Peyer's patch (tissue), 4 donors: Measurements from ENCODE around the gene EWSR1. TPM values are rescaled to one million over a fixed set of nuclear protein-coding genes. Genes with fewer than 3 reads are reported as not detected.

Source experiments
- DNase-seq, 3 donors: peaks; one replicate each; pipeline ENCODE4 v3.0.0-alpha.2; 2017 to 2019
- H3K27ac ChIP-seq, 4 donors: fragments of 200-600 bp; sonication (generic); one replicate each; pipeline ENCODE4 v1.5.1; 2016 to 2019
- H3K27me3 ChIP-seq, 2 donors: fragments of 200-600 bp; sonication (generic); one replicate each; pipeline ENCODE4 v1.5.1; 2019
- H3K36me3 ChIP-seq, 3 donors: fragments of 200-600 bp; sonication (generic); one replicate each; pipeline ENCODE4 v1.5.1; 2016 to 2019
- H3K4me1 ChIP-seq, 4 donors: fragments of 200-600 bp; sonication (generic); one replicate each; pipeline ENCODE4 v1.5.1; 2016 to 2019
- H3K4me3 ChIP-seq, 4 donors: fragments of 200-600 bp; sonication (generic); 1 replicate in 3 of 4; 2 replicates in 1 of 4; pipeline ENCODE4 v1.5.1; 2016 to 2019; ENCODE audit warnings: mild to moderate bottlenecking in 1 of 4
- H3K9me3 ChIP-seq, 4 donors: fragments of 200-600 bp; sonication (generic); one replicate each; pipeline ENCODE4 v1.5.1; 2016 to 2019; ENCODE audit warnings: mild to moderate bottlenecking in 1 of 4
- POLR2A ChIP-seq, 2 donors: fragments of 450-650 bp; IDR thresholded peaks; one replicate each; pipeline ENCODE4 v1.5.1; 2017; ENCODE audit warnings: antibody characterized with exemption in 2 of 2, mild to moderate bottlenecking in 2 of 2, moderate library complexity in 2 of 2
- total RNA-seq, 4 donors: library from RNA; depleted of rRNA; stranded (reverse); fragments of >200 nt; gene quantifications; one replicate each; pipeline ENCODE4 v1.1.0, GENCODE V29; 2016
- TF ChIP-seq, protein P1 (sequence below), 6 experiments: fragments of 450-650 bp in 4 of 6; fragments of 200-600 bp in 2 of 6; sonication (generic) in 1 of 6; IDR thresholded peaks; one replicate each; pipeline ENCODE4 v1.5.1; 2017 to 2019; ENCODE audit warnings: antibody characterized with exemption in 6 of 6, mild to moderate bottlenecking in 3 of 6, moderate library complexity in 1 of 6

The EWSR1 gene
- total RNA-seq, 4 donors from 2014 or later, result 186 to 444 (median 276) TPM

- no peak overlapping the region for H3K4me3 ChIP-seq
- TF ChIP-seq, protein P1, sequence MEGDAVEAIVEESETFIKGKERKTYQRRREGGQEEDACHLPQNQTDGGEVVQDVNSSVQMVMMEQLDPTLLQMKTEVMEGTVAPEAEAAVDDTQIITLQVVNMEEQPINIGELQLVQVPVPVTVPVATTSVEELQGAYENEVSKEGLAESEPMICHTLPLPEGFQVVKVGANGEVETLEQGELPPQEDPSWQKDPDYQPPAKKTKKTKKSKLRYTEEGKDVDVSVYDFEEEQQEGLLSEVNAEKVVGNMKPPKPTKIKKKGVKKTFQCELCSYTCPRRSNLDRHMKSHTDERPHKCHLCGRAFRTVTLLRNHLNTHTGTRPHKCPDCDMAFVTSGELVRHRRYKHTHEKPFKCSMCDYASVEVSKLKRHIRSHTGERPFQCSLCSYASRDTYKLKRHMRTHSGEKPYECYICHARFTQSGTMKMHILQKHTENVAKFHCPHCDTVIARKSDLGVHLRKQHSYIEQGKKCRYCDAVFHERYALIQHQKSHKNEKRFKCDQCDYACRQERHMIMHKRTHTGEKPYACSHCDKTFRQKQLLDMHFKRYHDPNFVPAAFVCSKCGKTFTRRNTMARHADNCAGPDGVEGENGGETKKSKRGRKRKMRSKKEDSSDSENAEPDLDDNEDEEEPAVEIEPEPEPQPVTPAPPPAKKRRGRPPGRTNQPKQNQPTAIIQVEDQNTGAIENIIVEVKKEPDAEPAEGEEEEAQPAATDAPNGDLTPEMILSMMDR (IDR thresholded peaks at IDR 0.05), result no peak
- TF ChIP-seq POLR2A (IDR thresholded peaks at IDR 0.05), result no peak
- H3K4me1 ChIP-seq, result no peaks in the 10 kb centered on the region
- DNase-seq, result no peak
- no peaks in the 10 kb centered on the region for H3K9me3 ChIP-seq
- peaks cover 0 to 93% (median 0%) of the 10 kb centered on the region in 3 donors for H3K36me3 ChIP-seq
- no peak overlapping the region for H3K27ac ChIP-seq
- H3K27me3 ChIP-seq, result no peaks in the 10 kb centered on the region
Observed at GRCh38 chr22:29334696-29335344, 66.8 kb downstream of the EWSR1 start.

GRCh38 chr22:29335656-29336055 lies 67.6 kb downstream of the EWSR1 start:
- no peaks in the 10 kb centered on the region for H3K9me3 ChIP-seq
- H3K4me3 ChIP-seq, result no peak overlapping the region
- DNase-seq, result no peak
- H3K27ac ChIP-seq, result no peak overlapping the region
- TF ChIP-seq, protein P1 (IDR thresholded peaks at IDR 0.05), result no peak
- TF ChIP-seq POLR2A (IDR thresholded peaks at IDR 0.05), result no peak
- no peaks in the 10 kb centered on the region for H3K4me1 ChIP-seq
- H3K27me3 ChIP-seq, result no peaks in the 10 kb centered on the region
- peaks cover 0 to 93% (median 0%) of the 10 kb centered on the region in 3 donors for H3K36me3 ChIP-seq

- Histone ChIP-seq H3K4me1 (no peaks in the 10 kb centered on the region), H3K27me3 (no peaks in the 10 kb centered on the region), H3K27ac (no peak overlapping the region), H3K9me3 (no peaks in the 10 kb centered on the region), H3K36me3 (peaks cover 0 to 93% (median 0%) of the 10 kb centered on the region in 3 donors), H3K4me3 (no peak overlapping the region)
- TF ChIP-seq, protein P1 (IDR thresholded peaks at IDR 0.05), result no peak
- no peak for TF ChIP-seq POLR2A (IDR thresholded peaks at IDR 0.05)
- no peak for DNase-seq
Observed at GRCh38 chr22:29336751-29337490, 68.9 kb downstream of the EWSR1 start.

DNA sequence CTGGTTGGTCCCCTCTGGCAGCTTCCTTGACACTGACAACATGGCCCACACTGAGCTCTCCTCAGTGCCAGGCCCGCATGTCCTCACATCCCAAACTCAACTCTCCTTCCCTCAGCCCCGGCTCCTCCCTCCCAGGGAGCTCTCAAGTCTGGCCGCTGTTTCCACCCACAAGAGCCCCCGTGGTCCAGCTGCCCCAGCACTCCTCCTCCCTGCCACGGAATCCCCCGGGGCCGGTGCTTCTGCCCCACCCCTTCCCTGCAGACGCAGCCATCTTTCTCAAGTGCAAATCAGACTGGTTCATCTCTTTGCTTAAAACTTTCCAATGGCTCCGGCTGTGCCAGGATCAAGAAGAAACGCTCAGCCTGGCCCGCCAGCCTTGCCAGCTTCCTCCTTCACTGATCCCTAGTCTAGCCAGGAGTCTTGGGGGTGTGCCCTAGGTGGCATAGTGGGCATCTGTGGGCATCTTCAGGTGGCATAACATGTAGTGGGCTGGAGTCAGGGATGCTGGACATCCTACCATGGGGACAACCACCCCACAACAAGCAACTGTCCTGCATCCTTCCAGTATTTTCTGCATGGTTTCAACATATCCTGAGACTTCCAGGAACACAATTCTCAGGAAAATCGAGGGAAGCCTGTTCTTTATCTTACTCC lies 69.7 kb downstream of the EWSR1 start:
- no peaks in the 10 kb centered on the region for H3K9me3 ChIP-seq
- no peak overlapping the region for H3K27ac ChIP-seq
- no peak overlapping the region for H3K4me3 ChIP-seq
- TF ChIP-seq, protein P1 (IDR thresholded peaks at IDR 0.05), result no peak
- TF ChIP-seq POLR2A (IDR thresholded peaks at IDR 0.05), result no peak
- no peaks in the 10 kb centered on the region for H3K4me1 ChIP-seq
- peaks cover 0 to 93% (median 0%) of the 10 kb centered on the region in 3 donors for H3K36me3 ChIP-seq
- no peak for DNase-seq
- no peaks in the 10 kb centered on the region for H3K27me3 ChIP-seq

DNA sequence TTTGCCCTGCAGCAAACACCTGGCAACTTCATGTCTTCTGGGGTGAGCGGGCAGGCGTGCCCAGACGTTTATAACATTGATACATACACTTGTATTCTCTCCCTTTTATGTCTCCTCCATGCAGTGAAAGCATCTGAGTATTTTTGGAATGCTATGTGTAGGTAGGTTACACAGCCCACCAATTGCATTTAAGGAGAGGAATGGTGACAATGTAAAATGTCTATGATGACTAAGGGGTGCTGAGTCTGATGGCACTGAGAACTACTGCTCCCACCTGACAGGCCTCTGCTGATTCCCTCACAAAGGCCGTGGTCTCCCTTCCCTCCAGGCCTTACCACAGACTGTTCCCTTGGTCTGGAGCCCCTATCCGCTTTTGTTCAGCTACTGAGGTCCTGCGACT lies 70.3 kb downstream of the EWSR1 start:
- peaks cover 0 to 95% (median 0%) of the 10 kb centered on the region in 3 donors for H3K36me3 ChIP-seq
- no peaks in the 10 kb centered on the region for H3K27me3 ChIP-seq
- no peak overlapping the region for H3K27ac ChIP-seq
- H3K4me3 ChIP-seq, result no peak overlapping the region
- TF ChIP-seq, protein P1 (IDR thresholded peaks at IDR 0.05), result no peak
- no peak for TF ChIP-seq POLR2A (IDR thresholded peaks at IDR 0.05)
- H3K4me1 ChIP-seq, result no peaks in the 10 kb centered on the region
- DNase-seq, result no peak
- H3K9me3 ChIP-seq, result no peaks in the 10 kb centered on the region
